Middle frontal gyrus (tissue), 1 donor: ENCODE data around the gene UMPS.

ENCODE experiments used
- DNase-seq: peaks from one replicate; pipeline ENCODE4 v3.0.0-alpha.2; 2015; ENCODE audit warnings: low spot score; ENCODE audit errors: extremely low spot score

UMPS gene

GRCh38 chr3:124730129-124730940 lies at the start of gene UMPS:
Gene UMPS (plus strand): TSS chr3:124730452. CDS start chr3:124730472, 20 bp downstream.
- peak; percentile 84 for DNase-seq

- no peak for DNase-seq
Observed at GRCh38 chr3:124680521-124680920, 49.7 kb upstream of the UMPS start.

- DNase-seq = no peak
Observed at GRCh38 chr3:124682263-124682662, 48.0 kb upstream of the UMPS start.

- no peak for DNase-seq
Observed at GRCh38 chr3:124684459-124684858, 45.8 kb upstream of the UMPS start.

- no peak for DNase-seq
Observed at GRCh38 chr3:124685067-124685466, 45.2 kb upstream of the UMPS start.

GRCh38 chr3:124685481-124685880 lies 44.8 kb upstream of the UMPS start:
- DNase-seq = no peak

GRCh38 chr3:124686028-124686670 lies 44.1 kb upstream of the UMPS start:
- DNase-seq = no peak

GRCh38 chr3:124688581-124689454 lies 41.4 kb upstream of the UMPS start:
- peak; percentile 45 for DNase-seq

- DNase-seq = no peak
Observed at GRCh38 chr3:124691599-124691998, 38.7 kb upstream of the UMPS start.

- no peak for DNase-seq
Observed at GRCh38 chr3:124694486-124694885, 35.8 kb upstream of the UMPS start.

- no peak for DNase-seq
Observed at GRCh38 chr3:124695369-124695768, 34.9 kb upstream of the UMPS start.

GRCh38 chr3:124696006-124696405 lies 34.2 kb upstream of the UMPS start:
- no peak for DNase-seq

- DNase-seq = no peak
Observed at GRCh38 chr3:124697302-124697701, 33.0 kb upstream of the UMPS start.

GRCh38 chr3:124698030-124698770 lies 32.1 kb upstream of the UMPS start:
- DNase-seq = no peak

- no peak for DNase-seq
Observed at GRCh38 chr3:124699051-124699450, 31.2 kb upstream of the UMPS start.

GRCh38 chr3:124699686-124700396 lies 30.4 kb upstream of the UMPS start:
- DNase-seq = no peak

- no peak for DNase-seq
Observed at GRCh38 chr3:124700880-124701684, 29.2 kb upstream of the UMPS start.

GRCh38 chr3:124701687-124702086 lies 28.6 kb upstream of the UMPS start:
- no peak for DNase-seq

- no peak for DNase-seq
Observed at GRCh38 chr3:124702950-124703349, 27.3 kb upstream of the UMPS start.

GRCh38 chr3:124705552-124705951 lies 24.7 kb upstream of the UMPS start:
- DNase-seq = no peak
